K562 (cell line): ENCODE results near the gene FSCN2. TPM values are rescaled to one million over a fixed set of nuclear protein-coding genes. Genes with fewer than 3 reads are reported as not detected.

ENCODE experiments used
- CTBP1 ChIP-seq: fragments of 450-650 bp; IDR thresholded peaks from 2 replicates; pipeline ENCODE4 v1.6.1; 2016; ENCODE audit warnings: borderline replicate concordance
- E2F6 ChIP-seq, 2 experiments: IDR thresholded peaks; 2 replicates each; pipeline ENCODE4 v1.6.1; 2011; ENCODE audit warnings: borderline replicate concordance in 1 of 2, control low read depth in 1 of 2, low read depth in 1 of 2, low read length in 1 of 2, mild to moderate bottlenecking in 1 of 2, mixed read lengths in 1 of 2, moderate library complexity in 1 of 2; ENCODE audit not compliant: insufficient read depth in 1 of 2, insufficient read length in 1 of 2, poor library complexity in 1 of 2, severe bottlenecking in 1 of 2; ENCODE audit errors: extremely low read depth in 1 of 2
- FOXP1 ChIP-seq: sonication (generic); formaldehyde crosslinking; IDR thresholded peaks from 2 replicates; pipeline ENCODE4 v1.8.0; 2022; ENCODE audit warnings: mild to moderate bottlenecking, missing genetic modification reagents
- MAX ChIP-seq: sonication (generic); formaldehyde crosslinking; IDR thresholded peaks from 2 replicates; pipeline ENCODE4 v1.9.0; 2022; ENCODE audit warnings: mild to moderate bottlenecking, missing genetic modification reagents
- MCM5 ChIP-seq: fragments of 450-650 bp; IDR thresholded peaks from 2 replicates; pipeline ENCODE4 v1.6.1; 2016; ENCODE audit warnings: low read depth
- MECOM ChIP-seq: fragments of 250-450 bp; sonication (Bioruptor Pico); IDR thresholded peaks from 2 replicates; pipeline ENCODE4 v1.8.0; 2022; ENCODE audit warnings: inconsistent platforms
- PRPF4 ChIP-seq: fragments of 200-400 bp; formaldehyde crosslinking; IDR thresholded peaks from one replicate; pipeline ENCODE4 v1.6.1; 2017; ENCODE audit warnings: low read length, low read depth, mild to moderate bottlenecking; ENCODE audit not compliant: insufficient read depth, poor library complexity, severe bottlenecking
- RAD21 ChIP-seq, 2 experiments: fragments of 250-450 bp in 1 of 2; fragments of 450-650 bp in 1 of 2; sonication (Bioruptor Pico) in 1 of 2; formaldehyde crosslinking in 1 of 2; IDR thresholded peaks in 1 of 2; conservative IDR thresholded peaks in 1 of 2; 2 replicates each; pipeline versions ENCODE4 v1.4.0 to v1.8.0; 2020 to 2022; ENCODE audit warnings: mild to moderate bottlenecking in 2 of 2, moderate library complexity in 1 of 2
- ZNF316 ChIP-seq: fragments of 450-650 bp; IDR thresholded peaks from 2 replicates; pipeline ENCODE4 v1.6.1; 2016
- ZNF395 ChIP-seq: fragments of 200-800 bp; sonication (Bioruptor generic); IDR thresholded peaks from 2 replicates; pipeline ENCODE4 v1.6.1; 2017; ENCODE audit warnings: missing genetic modification characterization, missing compliant biosample characterization
- polyA plus RNA-seq, 8 experiments: library from polyadenylated mRNA; depleted of rRNA in 4 of 8; stranded (reverse) in 5 of 8; unstranded in 3 of 8; fragments of >200 nt; fragmentation: Nextera tagmentation in 2 of 8; fragmentation: Illumina TruSeq in 1 of 8; extraction: Ambion mirVana in 2 of 8; extraction: Trizol in 1 of 8; gene quantifications; 2 replicates each; pipeline versions ENCODE4 v1.2.1 to v1.2.3, GENCODE V29; 2011 to 2014; ENCODE audit warnings: inconsistent platforms in 1 of 8, missing spikeins in 1 of 8
- total RNA-seq, 7 experiments: library from RNA; depleted of rRNA in 6 of 7; stranded (reverse); fragments of >200 nt in 6 of 7; fragmentation: Illumina TruSeq in 2 of 7; extraction: Trizol in 2 of 7; gene quantifications; 2 replicates each; pipeline versions ENCODE4 v1.2.1 to v1.2.3, GENCODE V29; 2011 to 2021; ENCODE audit warnings: low replicate concordance in 1 of 7
- TF ChIP-seq, protein P1 (sequence below): sonication (generic); formaldehyde crosslinking; IDR thresholded peaks from 2 replicates; pipeline ENCODE4 v1.8.0; 2022; ENCODE audit warnings: mild to moderate bottlenecking, missing genetic modification reagents, borderline replicate concordance
- TF ChIP-seq, protein P2 (sequence below): fragments of 450-650 bp; IDR thresholded peaks from 2 replicates; pipeline ENCODE4 v1.6.1; 2017; ENCODE audit warnings: antibody characterized with exemption, mild to moderate bottlenecking
- TF ChIP-seq, protein P3 (sequence below): sonication (generic); formaldehyde crosslinking; IDR thresholded peaks from 2 replicates; pipeline ENCODE4 v1.8.0; 2022; ENCODE audit warnings: mild to moderate bottlenecking, missing genetic modification reagents

FSCN2 gene
- total and polyA plus RNA-seq, 9 of the 15 experiments (the other 6 are each of a cell fraction or from before 2014, with no cell fraction given) = 0.08 TPM; not detected in 8

DNA sequence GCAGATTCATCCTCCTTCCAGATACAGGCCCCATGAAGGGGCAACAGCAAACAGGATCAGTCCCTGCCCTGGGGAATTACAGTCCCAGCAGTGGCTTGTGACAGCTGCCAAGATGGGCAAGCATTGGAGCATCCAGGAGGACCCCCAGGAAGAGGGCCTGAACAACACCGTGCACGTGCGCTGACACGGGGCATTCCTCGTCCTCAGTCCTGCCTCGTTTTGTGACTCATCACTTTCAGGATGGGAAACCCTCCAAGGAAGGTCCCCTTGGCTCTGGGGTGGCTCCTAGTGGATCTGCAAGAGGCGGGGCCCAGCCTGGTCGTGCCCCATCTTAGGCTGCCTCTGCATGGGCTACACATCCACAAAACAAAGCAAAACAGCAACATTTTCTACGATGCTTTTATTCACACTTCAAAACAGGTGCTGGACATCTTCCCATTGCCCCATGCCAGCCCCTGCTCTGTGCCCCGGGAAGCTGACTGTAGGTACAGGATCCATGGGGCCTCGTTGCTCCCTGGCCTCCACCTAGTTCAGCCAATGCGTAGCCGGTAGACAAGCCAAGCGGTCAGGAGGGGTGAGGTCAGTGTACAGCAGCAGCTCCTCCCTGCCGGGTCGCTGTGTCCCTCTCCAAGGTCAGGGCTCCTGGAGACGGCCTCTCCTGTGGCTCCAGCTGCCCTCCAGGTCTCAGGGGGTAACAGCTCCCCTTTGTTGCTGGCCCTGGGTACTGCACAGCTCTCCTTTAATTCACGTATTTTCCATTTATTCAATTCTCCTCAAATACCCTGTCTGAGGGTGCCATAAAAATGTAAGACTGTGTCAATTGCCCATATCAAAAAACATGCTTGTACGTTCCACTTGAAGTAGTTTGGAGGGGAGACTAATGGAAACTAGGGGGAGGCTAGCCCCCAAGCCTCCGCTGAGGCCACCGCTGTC lies 47.8 kb upstream of the FSCN2 start (continued):
- TF ChIP-seq, protein P1, sequence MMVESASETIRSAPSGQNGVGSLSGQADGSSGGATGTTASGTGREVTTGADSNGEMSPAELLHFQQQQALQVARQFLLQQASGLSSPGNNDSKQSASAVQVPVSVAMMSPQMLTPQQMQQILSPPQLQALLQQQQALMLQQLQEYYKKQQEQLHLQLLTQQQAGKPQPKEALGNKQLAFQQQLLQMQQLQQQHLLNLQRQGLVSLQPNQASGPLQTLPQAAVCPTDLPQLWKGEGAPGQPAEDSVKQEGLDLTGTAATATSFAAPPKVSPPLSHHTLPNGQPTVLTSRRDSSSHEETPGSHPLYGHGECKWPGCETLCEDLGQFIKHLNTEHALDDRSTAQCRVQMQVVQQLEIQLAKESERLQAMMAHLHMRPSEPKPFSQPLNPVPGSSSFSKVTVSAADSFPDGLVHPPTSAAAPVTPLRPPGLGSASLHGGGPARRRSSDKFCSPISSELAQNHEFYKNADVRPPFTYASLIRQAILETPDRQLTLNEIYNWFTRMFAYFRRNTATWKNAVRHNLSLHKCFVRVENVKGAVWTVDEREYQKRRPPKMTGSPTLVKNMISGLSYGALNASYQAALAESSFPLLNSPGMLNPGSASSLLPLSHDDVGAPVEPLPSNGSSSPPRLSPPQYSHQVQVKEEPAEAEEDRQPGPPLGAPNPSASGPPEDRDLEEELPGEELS (CRISPR knock-in tag) = peak; percentile 77; the same call in 1 of the 2 replicates
- TF ChIP-seq, protein P2, sequence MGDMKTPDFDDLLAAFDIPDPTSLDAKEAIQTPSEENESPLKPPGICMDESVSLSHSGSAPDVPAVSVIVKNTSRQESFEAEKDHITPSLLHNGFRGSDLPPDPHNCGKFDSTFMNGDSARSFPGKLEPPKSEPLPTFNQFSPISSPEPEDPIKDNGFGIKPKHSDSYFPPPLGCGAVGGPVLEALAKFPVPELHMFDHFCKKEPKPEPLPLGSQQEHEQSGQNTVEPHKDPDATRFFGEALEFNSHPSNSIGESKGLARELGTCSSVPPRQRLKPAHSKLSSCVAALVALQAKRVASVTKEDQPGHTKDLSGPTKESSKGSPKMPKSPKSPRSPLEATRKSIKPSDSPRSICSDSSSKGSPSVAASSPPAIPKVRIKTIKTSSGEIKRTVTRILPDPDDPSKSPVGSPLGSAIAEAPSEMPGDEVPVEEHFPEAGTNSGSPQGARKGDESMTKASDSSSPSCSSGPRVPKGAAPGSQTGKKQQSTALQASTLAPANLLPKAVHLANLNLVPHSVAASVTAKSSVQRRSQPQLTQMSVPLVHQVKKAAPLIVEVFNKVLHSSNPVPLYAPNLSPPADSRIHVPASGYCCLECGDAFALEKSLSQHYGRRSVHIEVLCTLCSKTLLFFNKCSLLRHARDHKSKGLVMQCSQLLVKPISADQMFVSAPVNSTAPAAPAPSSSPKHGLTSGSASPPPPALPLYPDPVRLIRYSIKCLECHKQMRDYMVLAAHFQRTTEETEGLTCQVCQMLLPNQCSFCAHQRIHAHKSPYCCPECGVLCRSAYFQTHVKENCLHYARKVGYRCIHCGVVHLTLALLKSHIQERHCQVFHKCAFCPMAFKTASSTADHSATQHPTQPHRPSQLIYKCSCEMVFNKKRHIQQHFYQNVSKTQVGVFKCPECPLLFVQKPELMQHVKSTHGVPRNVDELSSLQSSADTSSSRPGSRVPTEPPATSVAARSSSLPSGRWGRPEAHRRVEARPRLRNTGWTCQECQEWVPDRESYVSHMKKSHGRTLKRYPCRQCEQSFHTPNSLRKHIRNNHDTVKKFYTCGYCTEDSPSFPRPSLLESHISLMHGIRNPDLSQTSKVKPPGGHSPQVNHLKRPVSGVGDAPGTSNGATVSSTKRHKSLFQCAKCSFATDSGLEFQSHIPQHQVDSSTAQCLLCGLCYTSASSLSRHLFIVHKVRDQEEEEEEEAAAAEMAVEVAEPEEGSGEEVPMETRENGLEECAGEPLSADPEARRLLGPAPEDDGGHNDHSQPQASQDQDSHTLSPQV = peak; percentile 49; the same call in 1 of the 2 replicates
- TF ChIP-seq MCM5 (no peak), CTBP1 (no peak), MECOM (no peak), MAX (CRISPR knock-in tag) (peak; percentile 77; the same call in 1 of the 2 replicates), PRPF4 (no peak), FOXP1 (CRISPR knock-in tag) (0 out of 2 replicates have a peak, but pooled peaks have one; percentile 15), E2F6 (IDR thresholded peaks at IDR 0.05; ENCODE audit: borderline replicate concordance in 1 of 2, extremely low read depth in 1 of 2, insufficient read depth in 1 of 2, insufficient read length in 1 of 2, low read depth in 1 of 2, low read length in 1 of 2, poor library complexity in 1 of 2, severe bottlenecking in 1 of 2) (peak in 1 of 2 experiments; percentile 47), RAD21 (CRISPR knock-in tag; conservative IDR thresholded peaks at IDR 0.05 in 1 of 2, IDR thresholded peaks at IDR 0.05 in 1 of 2) (peak in 1 of 2 experiments; percentile 28; a peak in 1 of 4 replicates), ZNF316 (peak; percentile 72), ZNF395 (CRISPR knock-in tag) (peak; percentile 54; the same call in 1 of the 2 replicates)
- TF ChIP-seq, protein P3, sequence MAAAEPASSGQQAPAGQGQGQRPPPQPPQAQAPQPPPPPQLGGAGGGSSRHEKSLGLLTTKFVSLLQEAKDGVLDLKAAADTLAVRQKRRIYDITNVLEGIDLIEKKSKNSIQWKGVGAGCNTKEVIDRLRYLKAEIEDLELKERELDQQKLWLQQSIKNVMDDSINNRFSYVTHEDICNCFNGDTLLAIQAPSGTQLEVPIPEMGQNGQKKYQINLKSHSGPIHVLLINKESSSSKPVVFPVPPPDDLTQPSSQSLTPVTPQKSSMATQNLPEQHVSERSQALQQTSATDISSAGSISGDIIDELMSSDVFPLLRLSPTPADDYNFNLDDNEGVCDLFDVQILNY = no peak
